SK-N-SH treated with all-trans-retinoic acid at 6 μM for 48 hours (cell line): ENCODE results near the gene SLCO1A2.

Experiments used
- CREB5 ChIP-seq: fragments of 250-450 bp; sonication (Bioruptor Pico); IDR thresholded peaks from 2 replicates; pipeline ENCODE4 v1.5.1; 2020; ENCODE audit warnings: low read depth, mild to moderate bottlenecking, moderate library complexity
- PATZ1 ChIP-seq: fragments of 250-450 bp; sonication (Bioruptor Pico); IDR thresholded peaks from 2 replicates; pipeline ENCODE4 v1.8.0; 2020; ENCODE audit warnings: mild to moderate bottlenecking, moderate library complexity, borderline replicate concordance
- ZFP30 ChIP-seq: fragments of 450-650 bp; formaldehyde crosslinking; IDR thresholded peaks from 2 replicates; pipeline ENCODE4 v1.5.0; 2022; ENCODE audit warnings: mild to moderate bottlenecking, moderate library complexity

GRCh38 chr12:21300632-21301031 is 34.1 kb downstream of the SLCO1A2 start:
- no peak for TF ChIP-seq CREB5 (CRISPR knock-in tag)
- TF ChIP-seq ZFP30: no peak
- TF ChIP-seq PATZ1 (CRISPR knock-in tag): no peak
